Measurements from ENCODE around the gene FADD. TPM values are rescaled to one million over a fixed set of nuclear protein-coding genes. Genes with fewer than 3 reads are reported as not detected.
A peak's percentile ranks its signal among the peaks of the same experiment; 100 is the strongest.

Gene FADD
- polyA plus RNA-seq, 2 of the 4 experiments (the other 2 are of a cell fraction): 30.2 to 59.1 TPM

GRCh38 chr11:70226183-70226582 is 23.1 kb downstream of the FADD start:
- WGBS (ENCODE audit: missing lambda C conversion rate): 90% methylated on average over 3 of the region's 3 CpGs
- DNase-seq (ENCODE audit: low read depth in 1 of 2, low spot score in 1 of 2) (no peak), ATAC-seq (no peak), FAIRE-seq (no peak)
- H3K4me2 ChIP-seq: no peak overlapping the region
- TF ChIP-seq REST (IDR thresholded peaks at IDR 0.05) (no peak), EP300 (IDR thresholded peaks at IDR 0.05) (no peak), PHF8 (IDR thresholded peaks at IDR 0.05; ENCODE audit: borderline replicate concordance, low read depth) (no peak), ZNF302 (CRISPR knock-in tag; IDR thresholded peaks at IDR 0.05) (no peak), GATA3 (IDR thresholded peaks at IDR 0.05; ENCODE audit: borderline replicate concordance) (no peak)
- H3K27ac ChIP-seq: peak overlapping the region in 1 of 2 experiments; percentile 42; a peak in 3 of 6 replicates
- ChIA-PET POLR2A (no interaction called here), CTCF (interaction anchor here (1.1 to 2.3 kb wide), 2 partner anchors 11 to 21 kb away, joined by 3 to 6 read pairs; no protein-coding TSS in a partner anchor)
- H3K4me3 ChIP-seq: no peak overlapping the region
- 0 out of 3 replicates have a peak, but pooled peaks cover 6% of the 10 kb centered on the region for H3K4me1 ChIP-seq
- H3K9me3 ChIP-seq: no peaks in the 10 kb centered on the region

- H3K9me3 ChIP-seq: no peaks in the 10 kb centered on the region
- ChIA-PET CTCF (interaction anchor here (2.3 kb wide), 1 partner anchor 11 kb away, joined by 6 read pairs; no protein-coding TSS in a partner anchor), POLR2A (no interaction called here)
- 0 out of 3 replicates have a peak, but pooled peaks cover 6% of the 10 kb centered on the region for H3K4me1 ChIP-seq
- no peak for FAIRE-seq
- DNase-seq (ENCODE audit: low read depth in 1 of 2, low spot score in 1 of 2): no peak
- peak overlapping the region in 1 of 2 experiments; percentile 42; a peak in 1 of 6 replicates for H3K27ac ChIP-seq
- H3K4me3 ChIP-seq: no peak overlapping the region
- ATAC-seq: peak; percentile 43 to 54; a peak in 3 of 6 replicates
- 64% methylated on average over 7 of the region's 9 CpGs for WGBS (ENCODE audit: missing lambda C conversion rate)
- TF ChIP-seq HOXB5 (CRISPR knock-in tag; IDR thresholded peaks at IDR 0.05): no peak
- TF ChIP-seq RAD21 (conservative IDR thresholded peaks at IDR 0.05 in 1 of 2, IDR thresholded peaks at IDR 0.05 in 1 of 2): 0 out of 5 replicates have a peak, but pooled peaks of 1 of the 2 experiments have one; percentile 11
- no peak overlapping the region for H3K4me2 ChIP-seq
These were observed 23.9 kb downstream of the FADD start for GRCh38 chr11:70226967-70227366.

- FAIRE-seq (no peak), DNase-seq (ENCODE audit: low read depth in 1 of 2, low spot score in 1 of 2) (no peak), ATAC-seq (no peak)
- Histone ChIP-seq H3K4me1 (peaks cover 23% of the 10 kb centered on the region), H3K4me3 (no peak overlapping the region), H3K4me2 (no peak overlapping the region), H3K27ac (peak overlapping the region in 1 of 2 experiments; percentile 29; a peak in 1 of 6 replicates), H3K9me3 (no peaks in the 10 kb centered on the region)
- TF ChIP-seq GATA3 (IDR thresholded peaks at IDR 0.05; ENCODE audit: borderline replicate concordance) (no peak), JUNB (IDR thresholded peaks at IDR 0.05) (no peak), ZNF302 (CRISPR knock-in tag; IDR thresholded peaks at IDR 0.05) (no peak), RARB (CRISPR knock-in tag; IDR thresholded peaks at IDR 0.05) (no peak), ZSCAN20 (CRISPR knock-in tag; IDR thresholded peaks at IDR 0.05) (no peak), MYC (IDR thresholded peaks at IDR 0.05; ENCODE audit: borderline replicate concordance, low read length) (no peak), HEYL (CRISPR knock-in tag; IDR thresholded peaks at IDR 0.05) (no peak), CHD4 (IDR thresholded peaks at IDR 0.05; ENCODE audit: borderline replicate concordance) (no peak), ZC3H11A (IDR thresholded peaks at IDR 0.05) (no peak), HES2 (IDR thresholded peaks at IDR 0.05) (no peak), NR3C1 (IDR thresholded peaks at IDR 0.05) (no peak), JUN (IDR thresholded peaks at IDR 0.05) (no peak), EP300 (IDR thresholded peaks at IDR 0.05) (no peak), SREBF2 (IDR thresholded peaks at IDR 0.05) (no peak)
- POLR2A ChIA-PET: no interaction called here
- CTCF ChIA-PET: interaction anchor here (0.5 to 0.9 kb wide), 2 partner anchors 33 to 375 kb away, joined by 3 to 5 read pairs; no protein-coding TSS in a partner anchor
- 82% methylated on average over 10 of the region's 10 CpGs for WGBS (ENCODE audit: missing lambda C conversion rate)
These were observed 26.6 kb downstream of the FADD start for GRCh38 chr11:70229737-70230136.

All from A549 (cell line).